HG03175 (cell line): ENCODE results near the gene AP5B1.
A peak's percentile ranks its signal among the peaks of the same experiment; 100 is the strongest.

Experiments
- ATAC-seq: cut with Tn5 transposase; IDR thresholded peaks from one replicate; pipeline ENCODE4 v1.9.1; 2021; ENCODE audit warnings: mild to moderate bottlenecking, moderate library complexity; ENCODE audit not compliant: unreplicated experiment

The AP5B1 gene

DNA sequence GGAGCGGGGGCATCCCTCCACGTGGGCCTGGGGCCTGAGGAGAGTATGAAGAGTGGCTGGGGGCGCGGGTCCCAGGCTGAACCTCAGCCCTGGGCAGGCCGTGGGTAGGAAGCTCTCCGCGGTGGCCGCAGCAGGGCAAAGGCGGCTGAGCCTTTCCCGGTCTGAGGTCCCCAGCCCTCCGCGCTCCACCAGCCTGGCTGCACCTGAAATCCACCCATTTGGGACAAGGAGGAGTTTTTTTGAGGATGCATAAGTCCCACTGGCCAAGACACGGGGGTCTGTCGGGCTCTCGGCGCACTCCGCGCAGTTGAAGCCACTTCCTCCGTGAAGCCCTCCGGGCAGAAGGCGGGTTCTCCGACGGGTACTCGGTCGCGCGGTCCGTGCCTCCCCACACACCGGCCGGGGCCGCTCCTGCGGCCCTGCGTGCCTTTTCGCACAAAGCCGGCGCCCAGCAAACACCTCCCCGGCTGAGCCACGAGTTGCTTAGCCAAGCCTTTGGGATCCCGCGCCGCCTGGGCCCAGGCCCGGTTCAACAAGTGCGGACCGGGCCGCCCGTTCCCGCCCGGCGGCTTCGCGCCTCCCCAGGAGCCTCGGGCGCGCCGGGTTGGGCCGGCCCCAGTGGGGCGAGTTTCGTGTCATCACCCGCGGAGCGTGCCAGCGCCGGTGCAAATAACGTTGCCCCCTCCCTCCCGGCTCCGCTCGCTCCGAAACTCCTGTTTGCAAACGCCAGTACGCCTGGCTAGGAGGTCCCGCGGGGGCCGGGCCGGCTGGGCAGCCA is 5.4 kb upstream of the AP5B1 start:
- no peak for ATAC-seq

- no peak for ATAC-seq
These were observed 4.7 kb upstream of the AP5B1 start for GRCh38 chr11:65785319-65786007.

- no peak for ATAC-seq
These were observed 2.0 kb upstream of the AP5B1 start for GRCh38 chr11:65782816-65783228.

DNA sequence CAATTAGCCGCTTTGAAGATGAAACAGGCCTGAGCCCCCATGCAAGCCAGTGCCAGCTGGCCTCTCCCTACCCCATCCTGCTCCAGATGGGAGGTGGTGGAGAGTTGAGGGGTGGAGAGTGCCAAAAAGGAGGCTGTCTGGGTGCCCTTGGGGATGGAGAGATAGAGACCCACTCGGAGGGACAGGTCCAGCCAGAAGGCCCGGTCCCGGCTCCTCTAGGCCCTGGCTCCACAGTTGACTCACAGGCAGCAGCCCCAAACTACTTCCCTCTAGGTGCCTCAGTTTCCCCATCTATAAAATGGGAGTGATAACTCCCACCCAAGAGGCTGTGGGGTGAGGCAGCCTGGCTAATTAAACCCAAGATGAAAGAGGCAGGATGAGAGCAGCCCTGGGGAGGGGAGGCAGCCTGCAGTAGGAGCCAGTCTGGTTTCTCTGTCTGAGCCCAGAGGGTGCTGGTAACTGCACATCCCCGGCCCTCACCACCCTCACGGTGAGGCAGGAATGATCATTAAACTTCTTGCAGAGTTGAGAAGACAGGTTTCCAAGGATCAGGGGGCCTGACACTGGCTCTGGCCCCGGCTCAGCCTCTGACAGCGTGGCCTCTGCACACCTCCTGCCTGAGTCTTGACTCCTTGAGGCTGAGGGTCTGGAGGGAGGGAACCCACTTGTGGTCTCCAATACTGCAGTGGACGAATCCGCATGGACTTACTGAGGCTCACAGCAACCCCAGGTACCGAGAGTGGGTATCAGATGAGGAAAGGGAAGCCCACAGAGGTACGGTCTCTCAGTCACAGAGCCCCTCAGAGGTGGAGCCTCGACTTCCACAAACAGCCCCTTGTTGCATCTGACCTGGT is 1.4 kb upstream of the AP5B1 start:
- ATAC-seq: no peak

- ATAC-seq: peak; percentile 39
These were observed 581 bp upstream of the AP5B1 start for GRCh38 chr11:65781152-65781961.

DNA sequence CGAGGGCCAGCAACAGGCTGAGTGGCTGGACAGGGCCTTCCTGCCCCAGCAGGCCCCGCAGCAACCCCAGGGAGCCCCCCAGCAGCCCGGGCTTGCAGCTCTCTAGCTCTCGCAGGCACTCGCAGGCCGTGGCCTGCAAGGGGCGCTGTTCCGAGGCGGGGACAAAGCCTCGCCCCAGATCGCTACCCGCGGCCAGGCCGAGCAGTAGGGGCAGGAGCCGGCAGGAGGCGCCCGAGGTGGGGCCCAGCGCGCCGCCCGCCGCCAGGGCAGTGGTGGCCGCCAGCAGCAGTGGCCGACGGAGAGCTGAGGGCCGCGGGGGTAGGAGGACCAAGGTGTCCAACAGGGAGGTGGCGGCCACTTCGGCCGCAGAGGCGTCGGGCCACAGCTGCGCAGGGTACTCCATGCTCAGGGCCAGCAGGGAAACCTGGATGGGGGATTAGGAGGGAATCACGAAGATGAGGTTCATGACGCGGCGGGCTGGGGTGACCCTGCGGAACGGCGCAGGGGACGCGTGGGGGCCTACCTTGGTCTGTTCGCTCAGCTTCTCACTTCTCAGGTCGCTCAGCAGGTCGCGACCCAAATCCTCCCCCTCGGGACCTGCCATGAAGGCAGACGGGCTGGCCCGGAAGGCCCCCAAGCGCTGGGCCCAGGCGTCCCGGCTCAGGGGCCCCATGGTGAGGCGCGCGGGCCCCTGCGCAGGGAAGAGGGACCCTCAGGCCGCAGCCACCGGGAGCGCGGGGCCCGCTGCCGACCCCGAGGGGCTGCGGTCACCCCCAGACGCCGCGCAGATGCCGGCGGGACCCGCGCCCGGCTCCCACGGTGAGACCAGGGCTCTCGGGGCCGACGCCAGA is 632 bp downstream of the AP5B1 start:
- peak; percentile 70 for ATAC-seq

DNA sequence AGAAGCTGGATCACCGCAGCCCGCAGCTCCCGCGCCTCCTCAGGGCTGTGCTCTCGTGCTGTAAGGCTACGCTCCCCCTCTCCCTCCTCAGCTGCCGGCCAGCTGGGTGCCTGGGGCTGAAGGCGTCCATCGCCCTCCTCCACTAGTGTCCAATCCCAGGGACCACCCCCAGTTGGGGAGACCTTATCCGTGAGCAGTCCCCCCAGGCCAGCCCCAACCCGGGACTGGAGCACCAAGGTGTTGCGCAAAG is 1.2 kb downstream of the AP5B1 start:
- no peak for ATAC-seq

DNA sequence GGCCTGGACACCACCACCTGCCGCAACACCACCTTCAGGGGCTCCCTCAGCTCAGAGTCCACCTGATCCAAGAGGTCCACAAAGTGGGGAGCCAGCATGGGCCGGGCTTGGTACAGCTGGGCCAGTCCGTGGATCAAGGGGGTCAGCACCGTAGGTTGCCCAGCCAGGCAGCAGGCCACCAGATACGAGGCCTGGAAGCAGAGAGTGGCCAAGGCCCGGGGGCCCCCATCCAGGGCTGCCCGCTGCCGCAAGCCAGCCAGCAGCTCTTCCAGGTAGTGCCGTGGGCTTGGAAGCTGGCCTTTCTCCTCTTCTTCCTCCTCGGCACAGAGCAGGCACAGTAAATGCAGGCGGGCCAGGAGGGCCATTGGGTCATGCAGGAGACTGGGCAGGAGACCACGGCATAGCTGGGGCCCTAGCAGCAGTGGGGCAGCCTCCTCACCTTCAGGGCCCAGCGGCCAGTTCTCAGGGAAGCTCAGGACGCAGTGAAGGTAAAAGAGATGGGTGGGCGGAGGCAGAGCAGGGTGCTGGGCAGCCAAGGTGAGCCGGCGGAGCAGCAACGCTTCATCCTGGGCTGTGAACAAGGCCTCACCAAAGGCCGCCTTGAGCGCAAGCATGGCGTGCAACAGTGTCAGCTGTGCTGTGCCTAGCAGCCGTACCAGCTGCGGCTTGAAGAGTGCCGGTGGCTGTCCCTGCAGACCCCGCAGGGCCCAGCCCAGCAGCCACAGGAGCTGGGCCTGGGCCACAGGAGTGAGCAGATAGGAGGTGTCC is 1.7 kb downstream of the AP5B1 start:
- no peak for ATAC-seq

DNA sequence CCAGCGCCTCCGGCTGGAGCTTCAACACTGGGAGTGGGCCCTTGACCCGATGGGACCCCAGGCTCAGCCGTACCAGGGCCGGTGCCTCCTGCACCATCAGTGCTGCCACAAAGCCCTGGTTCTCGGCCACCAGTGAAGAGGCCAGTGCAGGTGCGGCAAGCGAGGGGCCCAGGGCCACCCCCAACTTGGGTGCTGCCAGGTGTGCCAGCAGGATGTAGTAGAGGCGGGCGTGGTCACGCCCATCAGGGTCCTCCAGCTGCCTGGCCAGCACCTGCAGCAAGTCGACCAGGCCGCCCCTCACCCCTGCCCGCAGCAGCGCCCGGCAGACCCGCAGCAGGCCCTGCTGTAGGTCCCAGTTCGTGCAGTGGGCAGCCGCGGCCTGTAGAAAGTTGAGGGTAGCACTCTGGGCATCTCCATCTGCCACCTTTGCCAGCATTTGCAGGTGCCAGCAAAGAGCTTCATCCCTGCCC is 2.3 kb downstream of the AP5B1 start:
- no peak for ATAC-seq

- ATAC-seq: no peak
These were observed 2.9 kb downstream of the AP5B1 start for GRCh38 chr11:65777821-65778361.

GRCh38 chr11:65777241-65777640 is 3.5 kb downstream of the AP5B1 start:
- no peak for ATAC-seq

DNA sequence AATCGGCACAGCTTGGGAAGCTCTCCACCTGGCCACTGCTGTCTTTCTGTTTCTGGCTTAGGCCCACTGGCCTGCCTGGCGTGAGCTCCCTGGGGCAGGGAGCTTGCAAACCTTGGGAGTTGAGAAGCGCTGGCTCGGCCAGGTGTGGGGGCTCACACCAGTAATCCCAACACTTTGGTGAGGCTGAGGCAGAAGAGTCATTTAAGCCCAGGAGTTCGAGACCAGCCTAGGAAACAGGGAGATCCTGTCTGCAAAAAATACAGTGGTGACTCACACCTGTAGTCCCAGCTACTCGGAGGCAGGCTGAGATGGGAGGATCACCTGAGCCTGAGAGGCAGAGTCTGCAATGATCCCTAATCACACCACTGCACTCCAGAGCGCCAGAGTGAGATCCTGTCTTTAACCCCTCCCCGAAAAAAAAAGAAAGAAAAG is 4.0 kb downstream of the AP5B1 start:
- no peak for ATAC-seq

- ATAC-seq: no peak
These were observed 4.6 kb downstream of the AP5B1 start for GRCh38 chr11:65776196-65776595.

- ATAC-seq: no peak
These were observed 6.1 kb downstream of the AP5B1 start for GRCh38 chr11:65774525-65775306.

- no peak for ATAC-seq
These were observed 6.9 kb downstream of the AP5B1 start for GRCh38 chr11:65773784-65774411.

- ATAC-seq: no peak
These were observed 9.1 kb downstream of the AP5B1 start for GRCh38 chr11:65771589-65772112.

DNA sequence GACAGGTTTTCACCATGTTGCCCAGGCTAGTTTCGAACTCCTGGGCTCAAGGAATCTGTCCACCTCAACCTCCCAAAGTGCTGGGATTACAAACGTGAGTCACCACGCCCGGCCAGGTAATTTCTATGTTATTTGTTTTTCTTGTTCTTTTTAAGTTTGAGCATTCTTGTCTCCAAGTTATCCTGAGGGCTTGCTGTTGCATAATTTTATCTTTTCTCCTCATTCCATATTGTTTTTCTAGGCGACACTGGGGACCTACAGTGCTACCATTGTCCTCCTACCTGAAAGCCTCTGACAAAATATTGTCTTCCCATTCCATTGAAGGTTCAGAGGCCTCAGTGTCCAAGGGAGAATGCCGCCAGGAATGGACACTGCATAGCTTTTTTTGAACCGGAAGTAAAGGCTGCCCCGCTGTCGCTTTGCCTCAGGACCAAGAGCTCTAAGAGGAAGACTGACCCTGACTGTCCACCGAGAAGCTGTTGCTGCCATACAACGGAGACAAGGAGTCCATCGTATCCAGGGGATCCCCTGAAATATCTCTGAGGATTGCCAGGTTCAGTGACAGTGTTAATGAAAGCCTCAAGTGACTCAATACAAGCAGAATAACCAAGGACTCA is 9.7 kb downstream of the AP5B1 start:
- ATAC-seq: no peak
